Heart left ventricle (tissue), 16 donors: ENCODE results near the gene MUCL3. TPM values are rescaled to one million over a fixed set of nuclear protein-coding genes. Genes with fewer than 3 reads are reported as not detected.
"Not testable (repeated sequence)": the region's sequence is repeated elsewhere in the genome, so short reads cannot be mapped to it uniquely, and the experiment has no call there.

Source experiments
- ATAC-seq, 4 donors: fragments of 200-7000 bp; cut with Tn5 transposase; one replicate each; pipeline ENCODE4 v1.9.1; 2020 to 2022; ENCODE audit warnings: moderate library complexity in 4 of 4, mild to moderate bottlenecking in 3 of 4, moderate number of reproducible peaks in 1 of 4
- DNase-seq, 5 donors: peaks; one replicate each; pipeline ENCODE4 v3.0.0-alpha.2; 2020
- H3K27ac ChIP-seq, 12 donors: fragments of 200-600 bp; sonication (generic) in 4 of 12; one replicate each; pipeline versions ENCODE4 v1.5.0 to v1.8.0; 2016 to 2022; ENCODE audit warnings: mild to moderate bottlenecking in 2 of 12
- H3K27me3 ChIP-seq, 9 donors: fragments of 200-600 bp; sonication (generic) in 2 of 9; one replicate each; pipeline versions ENCODE4 v1.5.1 to v1.8.0; 2016 to 2022; ENCODE audit warnings: mild to moderate bottlenecking in 3 of 9
- H3K36me3 ChIP-seq, 9 donors: fragments of 200-600 bp; sonication (generic) in 2 of 9; one replicate each; pipeline versions ENCODE4 v1.5.0 to v1.8.0; 2018 to 2022; ENCODE audit warnings: mild to moderate bottlenecking in 2 of 9
- H3K4me1 ChIP-seq, 12 donors: fragments of 200-600 bp; sonication (generic) in 4 of 12; one replicate each; pipeline versions ENCODE4 v1.5.0 to v1.8.0; 2016 to 2022; ENCODE audit warnings: mild to moderate bottlenecking in 3 of 12
- H3K4me3 ChIP-seq, 12 donors: fragments of 200-600 bp; sonication (generic) in 4 of 12; one replicate each; pipeline versions ENCODE4 v1.5.0 to v1.8.0; 2017 to 2022; ENCODE audit warnings: mild to moderate bottlenecking in 9 of 12, moderate library complexity in 4 of 12
- H3K9me3 ChIP-seq, 12 donors: fragments of 200-600 bp; sonication (generic) in 4 of 12; one replicate each; pipeline versions ENCODE4 v1.5.0 to v1.8.0; 2016 to 2022; ENCODE audit warnings: mild to moderate bottlenecking in 1 of 12
- CTCF ChIP-seq, 12 donors: fragments of 200-600 bp; sonication (generic) in 4 of 12; IDR thresholded peaks; one replicate each; pipeline versions ENCODE4 v1.5.0 to v1.8.0; 2018 to 2022; ENCODE audit warnings: antibody characterized with exemption in 12 of 12, mild to moderate bottlenecking in 5 of 12
- POLR2A ChIP-seq, 2 donors: fragments of 450-650 bp; IDR thresholded peaks; one replicate each; pipeline ENCODE4 v1.6.1; 2017; ENCODE audit warnings: antibody characterized with exemption in 2 of 2, mild to moderate bottlenecking in 2 of 2, moderate library complexity in 2 of 2
- WGBS, 4 donors: extraction: QIAGEN DNeasy Blood & Tissue Kit in 2 of 4; methylation state at CpG; one replicate each; pipeline versions ENCODE4 v1.1.5 to v1.1.7; 2013 to 2018; 5-methylcytosine and 5-hydroxymethylcytosine counted together
- intact Hi-C, 10 donors: fragments of 100-400 bp; cut with DNase I; formaldehyde crosslinking; loops; one replicate each; pipeline versions ENCODE4 v1.11.1 to v1.14.2; 2022
- polyA plus RNA-seq, 2 donors: library from polyadenylated mRNA; stranded (reverse); fragments of 200-250 nt; gene quantifications; one replicate each; pipeline ENCODE4 v1.2.3, GENCODE V29; 2013
- total RNA-seq, 9 donors: library from RNA; depleted of rRNA in 2 of 9; stranded (reverse); fragments of >200 nt in 2 of 9; fragmentation: NEBNext Ultra II Directional in 3 of 9; extraction: Animal tissue kit (Norgen Biotek cat#: 25700) in 3 of 9; gene quantifications; one replicate each; pipeline versions ENCODE4 v1.1.0 to v1.2.4, GENCODE V29; 2016 to 2023
- donor health status: ischemic (EF 13 %, LVEDD 7.1; RV severe dilation, severe dysfunction).
- donor health status: healthy with polysubstance abuse.
- donor health status: DM: no; HTN: yes; CAD: no.
- donor health status: DM: no; HTN: no; CAD: no.
- donor health status: ischemic (EF 25% LVEDD 6.9; RV normal size, moderate dysfunction).
- donor health status: ischemic (EF 25% LVEDD 5.7; RV mildly dilated, moderate dysfunction).
- donor health status: healthy.
- donor health status: DM: yes; HTN: yes; CAD: no.
- donor health status: ischemic (EF 35%, LVEDD 5.7; RV mildly dilated, moderate dysfunction).
- donor health status: nonischemic (EF 11% LVEDD 7.7; RV severe dilation, severe dysfunction).
- donor health status: DM: yes; HTN: yes; CAD: no.
- donor health status: PGD.
- donor health status: ischemic (EF 29% LVEDD 5.4; RV normal size, mild dysfunction).
- donor health status: nonischemic (EF 23%, LVEDD 6.1; RV moderate dilation, normal function).

The MUCL3 gene
- total and polyA plus RNA-seq, 11 donors = 0.03 to 0.11 TPM; not detected in 9

DNA sequence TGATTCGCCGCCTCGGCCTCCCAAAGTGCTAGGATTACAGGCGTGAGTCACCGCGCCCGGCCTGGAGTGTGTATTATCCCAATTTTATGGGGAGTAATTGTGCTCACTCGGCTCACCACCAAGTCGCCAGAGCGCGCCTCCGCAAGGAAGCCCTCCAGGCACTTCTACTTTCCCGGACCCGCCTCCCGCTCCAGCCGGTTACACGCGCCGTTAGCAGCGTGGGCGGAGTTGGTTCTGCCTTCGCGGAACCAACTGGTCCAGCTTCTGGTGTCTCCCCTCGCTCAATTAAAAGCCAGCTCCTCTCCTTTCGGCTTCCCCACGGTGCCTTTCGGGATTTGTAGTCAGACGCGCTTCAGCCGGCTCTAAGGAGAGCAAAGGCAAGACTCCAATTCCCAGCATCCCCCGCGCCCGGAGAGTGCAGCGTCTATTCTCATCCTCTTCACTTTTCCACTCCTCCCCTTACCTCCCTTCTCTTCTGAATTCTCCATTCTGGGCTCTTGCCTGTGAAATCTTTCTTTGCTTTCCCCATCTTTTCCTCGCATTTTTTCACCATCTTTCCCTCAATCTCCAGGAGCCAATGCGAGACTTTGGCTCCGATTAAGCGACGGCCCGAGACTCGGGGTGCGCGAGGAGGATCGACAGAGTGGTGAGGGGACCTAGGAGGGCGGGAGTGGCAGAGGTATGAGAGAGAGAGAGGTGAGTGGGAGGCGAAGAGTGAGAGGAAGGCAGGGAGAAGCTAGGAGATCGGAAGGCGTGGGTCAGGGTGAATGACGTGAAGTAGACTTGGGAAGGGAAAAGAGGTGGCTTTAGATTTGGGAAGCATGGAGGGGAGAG, 32.8 kb upstream of the MUCL3 start, which contains the start of gene GTF2H4:
Gene GTF2H4, plus strand, starts transcription at position 450 of the 834 bp plus-strand sequence.
- DNase-seq (peak; percentile 96 to 98 (median 97)), ATAC-seq (peak; percentile 99)
- 1 to 3% (median 1%) methylated on average over 44 to 49 of the region's 49 CpGs for WGBS, 4 donors
- no peak for TF ChIP-seq CTCF (IDR thresholded peaks at IDR 0.05)
- TF ChIP-seq POLR2A (IDR thresholded peaks at IDR 0.05) = peak in 1 of 2 donors; percentile 68
- H3K36me3 ChIP-seq = peaks cover 0 to 34% (median 25%) of the 10 kb centered on the region in 9 donors
- intact Hi-C loops = no loop called here
- peaks cover 0 to 19% (median 10%) of the 10 kb centered on the region in 12 donors for H3K4me1 ChIP-seq
- no peaks in the 10 kb centered on the region for H3K27me3 ChIP-seq
- H3K27ac ChIP-seq = peak within 1 kb of the TSS in 8 of 12 donors; percentile 35 to 75 (median 61)
- no peaks in the 10 kb centered on the region for H3K9me3 ChIP-seq
- peak within 1 kb of the TSS; percentile 66 to 99 (median 89) for H3K4me3 ChIP-seq

DNA sequence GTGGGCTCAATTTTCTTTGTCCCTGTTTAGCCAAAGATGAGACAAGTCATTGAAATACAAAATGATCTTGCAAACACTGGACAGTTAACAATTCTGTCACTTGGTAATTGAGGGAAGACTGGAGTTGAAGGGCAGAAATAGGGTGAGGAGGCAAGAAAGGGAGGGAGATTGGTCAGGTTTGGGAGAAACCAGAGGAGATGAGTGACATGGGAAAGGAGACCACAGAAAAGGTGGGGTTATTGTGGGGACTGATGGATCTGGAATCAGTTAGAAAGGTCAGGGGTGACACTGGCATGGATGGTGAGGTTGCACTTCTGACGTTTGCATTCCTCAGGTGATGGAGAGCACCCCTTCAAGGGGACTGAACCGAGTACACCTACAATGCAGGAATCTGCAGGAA, 32.1 kb upstream of the MUCL3 start:
- 30 to 36% (median 34%) methylated on average over 2 of the region's 2 CpGs for WGBS, 4 donors
- H3K27ac ChIP-seq = peak overlapping the region in 4 of 12 donors; percentile 35 to 75 (median 55)
- no peak for ATAC-seq

GRCh38 chr6:30910473-30910872, 30.3 kb upstream of the MUCL3 start:
- H3K36me3 ChIP-seq = peaks cover 0 to 36% (median 28%) of the 10 kb centered on the region in 9 donors
- WGBS, 4 donors = 88 to 95% (median 93%) methylated on average over 12 of the region's 12 CpGs
- not testable (repeated sequence) for DNase-seq, H3K27ac ChIP-seq, H3K9me3 ChIP-seq, H3K4me3 ChIP-seq, ATAC-seq, H3K27me3 ChIP-seq
- intact Hi-C loops = loop anchor here in 2 of 10 donors (10.0 kb wide), 2 partner anchors 134 to 284 kb away; no protein-coding TSS in a partner anchor
- peaks cover 0 to 36% (median 24%) of the 10 kb centered on the region in 12 donors for H3K4me1 ChIP-seq

More for the DNA sequence above, 32.1 kb upstream of the MUCL3 start:
- H3K9me3 ChIP-seq = no peaks in the 10 kb centered on the region
- H3K4me1 ChIP-seq = peaks cover 0 to 23% (median 13%) of the 10 kb centered on the region in 12 donors
- TF ChIP-seq CTCF (IDR thresholded peaks at IDR 0.05) = no peak
- TF ChIP-seq POLR2A (IDR thresholded peaks at IDR 0.05) = no peak
- peak overlapping the region; percentile 66 to 99 (median 89) for H3K4me3 ChIP-seq
- no peaks in the 10 kb centered on the region for H3K27me3 ChIP-seq
- DNase-seq = no peak
- intact Hi-C loops = no loop called here
- peaks cover 0 to 36% (median 28%) of the 10 kb centered on the region in 9 donors for H3K36me3 ChIP-seq

- TF ChIP-seq POLR2A (IDR thresholded peaks at IDR 0.05) = no peak
- no peak for TF ChIP-seq CTCF (IDR thresholded peaks at IDR 0.05)
These were observed 27.8 kb upstream of the MUCL3 start for GRCh38 chr6:30912746-30913520.

More at GRCh38 chr6:30912746-30913520, 27.8 kb upstream of the MUCL3 start:
- Histone ChIP-seq H3K9me3 (no peaks in the 10 kb centered on the region), H3K36me3 (peaks cover 0 to 46% (median 38%) of the 10 kb centered on the region in 9 donors), H3K4me1 (peaks cover 0 to 40% (median 28%) of the 10 kb centered on the region in 12 donors), H3K27ac (peak overlapping the region in 11 of 12 donors; percentile 91 to 98 (median 93)), H3K27me3 (no peaks in the 10 kb centered on the region), H3K4me3 (peak overlapping the region in 3 of 12 donors; percentile 65 to 71 (median 70))
- ATAC-seq = no peak
- DNase-seq = no peak
- 80 to 93% (median 88%) methylated on average over 8 of the region's 8 CpGs for WGBS, 4 donors
- intact Hi-C loops = loop anchor here in 2 of 10 donors (10.0 kb wide), 2 partner anchors 132 to 282 kb away; no protein-coding TSS in a partner anchor
